ENCODE results near the gene HOXC13.
A peak's percentile ranks its signal among the peaks of the same experiment; 100 is the strongest.

The HOXC13 gene

DNA sequence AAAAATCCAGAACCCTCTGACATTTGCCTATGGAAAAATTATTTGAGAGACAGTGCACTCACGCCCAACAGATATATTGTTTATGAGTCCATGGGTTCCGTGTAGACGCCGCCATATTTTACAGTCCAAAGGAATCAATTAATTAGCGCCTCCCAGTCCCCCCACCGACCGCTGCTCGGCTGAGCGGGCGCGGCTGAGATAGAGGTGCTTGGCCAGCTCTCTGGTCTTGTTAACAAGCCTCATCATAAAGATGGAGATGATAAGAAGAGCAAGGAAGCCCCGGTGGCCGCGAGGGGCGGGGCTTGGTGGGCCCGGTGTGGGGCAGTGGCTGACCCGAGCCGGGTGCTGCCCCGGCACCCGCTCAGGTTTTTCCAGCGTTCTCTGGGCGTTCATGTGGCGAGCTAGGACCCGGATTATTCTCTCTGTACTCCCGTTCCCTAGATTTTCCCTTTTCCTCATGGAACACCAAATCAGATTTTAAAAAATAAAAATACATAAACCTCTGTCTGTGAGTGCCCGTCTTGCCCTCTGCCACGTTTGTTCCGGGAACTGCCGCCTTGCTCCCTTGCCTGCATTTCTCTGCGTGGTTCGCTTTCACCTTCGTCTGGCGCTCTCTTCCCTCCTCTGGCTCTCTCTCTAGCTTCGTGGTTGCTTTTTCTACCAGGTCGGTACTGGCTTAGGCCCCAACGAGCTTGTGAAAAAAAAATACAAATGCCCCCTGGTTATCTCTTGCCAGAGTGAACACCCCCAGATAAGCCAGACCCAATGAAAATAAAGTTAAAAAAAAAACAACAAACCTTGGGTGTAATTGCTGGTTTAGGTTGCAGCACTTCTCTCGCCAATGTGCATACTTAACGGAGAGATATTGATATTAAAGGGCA lies 25.0 kb downstream of the HOXC13 start (continued):
- TF ChIP-seq, protein P1, sequence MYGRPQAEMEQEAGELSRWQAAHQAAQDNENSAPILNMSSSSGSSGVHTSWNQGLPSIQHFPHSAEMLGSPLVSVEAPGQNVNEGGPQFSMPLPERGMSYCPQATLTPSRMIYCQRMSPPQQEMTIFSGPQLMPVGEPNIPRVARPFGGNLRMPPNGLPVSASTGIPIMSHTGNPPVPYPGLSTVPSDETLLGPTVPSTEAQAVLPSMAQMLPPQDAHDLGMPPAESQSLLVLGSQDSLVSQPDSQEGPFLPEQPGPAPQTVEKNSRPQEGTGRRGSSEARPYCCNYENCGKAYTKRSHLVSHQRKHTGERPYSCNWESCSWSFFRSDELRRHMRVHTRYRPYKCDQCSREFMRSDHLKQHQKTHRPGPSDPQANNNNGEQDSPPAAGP (tag by site-specific recombination; IDR thresholded peaks at IDR 0.05): 0 out of 2 replicates have a peak, but pooled peaks have one; percentile 21
- TF ChIP-seq ZSCAN23 (tag by site-specific recombination; IDR thresholded peaks at IDR 0.05) (no peak), ZNF670 (tag by site-specific recombination; IDR thresholded peaks at IDR 0.05; ENCODE audit: low read depth) (no peak), ZNF510 (tag by site-specific recombination; IDR thresholded peaks at IDR 0.05; ENCODE audit: insufficient replicate concordance) (no peak), ZNF843 (tag by site-specific recombination; IDR thresholded peaks at IDR 0.05) (peak; percentile 88), ZNF776 (tag by site-specific recombination; IDR thresholded peaks at IDR 0.05; ENCODE audit: borderline replicate concordance) (no peak), HOXA7 (CRISPR knock-in tag; IDR thresholded peaks at IDR 0.05; ENCODE audit: borderline replicate concordance) (no peak), ZFHX2 (tag by site-specific recombination; conservative IDR thresholded peaks at IDR 0.05) (0 out of 2 replicates have a peak, but pooled peaks have one; percentile 10), GLIS1 (tag by site-specific recombination; IDR thresholded peaks at IDR 0.05) (peak; percentile 62), ZNF302 (tag by site-specific recombination; IDR thresholded peaks at IDR 0.05; ENCODE audit: low read depth) (0 out of 2 replicates have a peak, but pooled peaks have one; percentile 46), ZNF248 (tag by site-specific recombination; IDR thresholded peaks at IDR 0.05) (no peak), ZNF596 (tag by site-specific recombination; IDR thresholded peaks at IDR 0.05) (peak; percentile 60; the same call in 1 of the 2 replicates), ZFP69B (tag by site-specific recombination; IDR thresholded peaks at IDR 0.05) (peak; percentile 96), ZNF629 (tag by site-specific recombination; IDR thresholded peaks at IDR 0.05) (peak; percentile 29), PRDM1 (tag by site-specific recombination; IDR thresholded peaks at IDR 0.05) (peak; percentile 71), GLIS2 (tag by site-specific recombination; IDR thresholded peaks at IDR 0.05) (peak; percentile 73), ZNF610 (tag by site-specific recombination; IDR thresholded peaks at IDR 0.05; ENCODE audit: borderline replicate concordance) (peak; percentile 35; the same call in 1 of the 2 replicates), ZNF394 (tag by site-specific recombination; IDR thresholded peaks at IDR 0.05; ENCODE audit: borderline replicate concordance) (peak; percentile 17; the same call in 1 of the 2 replicates), ZNF133 (tag by site-specific recombination; IDR thresholded peaks at IDR 0.05) (no peak), ZNF221 (tag by site-specific recombination; IDR thresholded peaks at IDR 0.05; ENCODE audit: borderline replicate concordance) (no peak), ZNF768 (tag by site-specific recombination; IDR thresholded peaks at IDR 0.05) (no peak), ZNF416 (tag by site-specific recombination; IDR thresholded peaks at IDR 0.05) (no peak)
- TF ChIP-seq, protein P2, sequence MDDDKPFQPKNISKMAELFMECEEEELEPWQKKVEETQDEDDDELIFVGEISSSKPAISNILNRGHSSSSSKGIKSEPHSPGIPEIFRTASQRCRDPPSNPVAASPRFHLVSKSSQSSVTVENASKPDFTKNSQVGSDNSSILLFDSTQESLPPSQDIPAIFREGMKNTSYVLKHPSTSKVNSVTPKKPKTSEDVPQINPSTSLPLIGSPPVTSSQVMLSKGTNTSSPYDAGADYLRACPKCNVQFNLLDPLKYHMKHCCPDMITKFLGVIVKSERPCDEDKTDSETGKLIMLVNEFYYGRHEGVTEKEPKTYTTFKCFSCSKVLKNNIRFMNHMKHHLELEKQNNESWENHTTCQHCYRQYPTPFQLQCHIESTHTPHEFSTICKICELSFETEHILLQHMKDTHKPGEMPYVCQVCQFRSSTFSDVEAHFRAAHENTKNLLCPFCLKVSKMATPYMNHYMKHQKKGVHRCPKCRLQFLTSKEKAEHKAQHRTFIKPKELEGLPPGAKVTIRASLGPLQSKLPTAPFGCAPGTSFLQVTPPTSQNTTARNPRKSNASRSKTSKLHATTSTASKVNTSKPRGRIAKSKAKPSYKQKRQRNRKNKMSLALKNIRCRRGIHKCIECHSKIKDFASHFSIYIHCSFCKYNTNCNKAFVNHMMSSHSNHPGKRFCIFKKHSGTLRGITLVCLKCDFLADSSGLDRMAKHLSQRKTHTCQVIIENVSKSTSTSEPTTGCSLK (tag by site-specific recombination; IDR thresholded peaks at IDR 0.05): no peak
- TF ChIP-seq, protein P3, sequence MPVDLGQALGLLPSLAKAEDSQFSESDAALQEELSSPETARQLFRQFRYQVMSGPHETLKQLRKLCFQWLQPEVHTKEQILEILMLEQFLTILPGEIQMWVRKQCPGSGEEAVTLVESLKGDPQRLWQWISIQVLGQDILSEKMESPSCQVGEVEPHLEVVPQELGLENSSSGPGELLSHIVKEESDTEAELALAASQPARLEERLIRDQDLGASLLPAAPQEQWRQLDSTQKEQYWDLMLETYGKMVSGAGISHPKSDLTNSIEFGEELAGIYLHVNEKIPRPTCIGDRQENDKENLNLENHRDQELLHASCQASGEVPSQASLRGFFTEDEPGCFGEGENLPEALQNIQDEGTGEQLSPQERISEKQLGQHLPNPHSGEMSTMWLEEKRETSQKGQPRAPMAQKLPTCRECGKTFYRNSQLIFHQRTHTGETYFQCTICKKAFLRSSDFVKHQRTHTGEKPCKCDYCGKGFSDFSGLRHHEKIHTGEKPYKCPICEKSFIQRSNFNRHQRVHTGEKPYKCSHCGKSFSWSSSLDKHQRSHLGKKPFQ (tag by site-specific recombination; IDR thresholded peaks at IDR 0.05): peak; percentile 72
- TF ChIP-seq, protein P4, sequence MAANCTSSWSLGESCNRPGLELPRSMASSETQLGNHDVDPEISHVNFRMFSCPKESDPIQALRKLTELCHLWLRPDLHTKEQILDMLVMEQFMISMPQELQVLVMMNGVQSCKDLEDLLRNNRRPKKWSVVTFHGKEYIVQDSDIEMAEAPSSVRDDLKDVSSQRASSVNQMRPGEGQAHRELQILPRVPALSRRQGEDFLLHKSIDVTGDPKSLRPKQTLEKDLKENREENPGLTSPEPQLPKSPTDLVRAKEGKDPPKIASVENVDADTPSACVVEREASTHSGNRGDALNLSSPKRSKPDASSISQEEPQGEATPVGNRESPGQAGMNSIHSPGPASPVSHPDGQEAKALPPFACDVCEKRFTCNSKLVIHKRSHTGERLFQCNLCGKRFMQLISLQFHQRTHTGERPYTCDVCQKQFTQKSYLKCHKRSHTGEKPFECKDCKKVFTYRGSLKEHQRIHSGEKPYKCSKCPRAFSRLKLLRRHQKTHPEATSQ (tag by site-specific recombination; IDR thresholded peaks at IDR 0.05): no peak
- TF ChIP-seq, protein P5, sequence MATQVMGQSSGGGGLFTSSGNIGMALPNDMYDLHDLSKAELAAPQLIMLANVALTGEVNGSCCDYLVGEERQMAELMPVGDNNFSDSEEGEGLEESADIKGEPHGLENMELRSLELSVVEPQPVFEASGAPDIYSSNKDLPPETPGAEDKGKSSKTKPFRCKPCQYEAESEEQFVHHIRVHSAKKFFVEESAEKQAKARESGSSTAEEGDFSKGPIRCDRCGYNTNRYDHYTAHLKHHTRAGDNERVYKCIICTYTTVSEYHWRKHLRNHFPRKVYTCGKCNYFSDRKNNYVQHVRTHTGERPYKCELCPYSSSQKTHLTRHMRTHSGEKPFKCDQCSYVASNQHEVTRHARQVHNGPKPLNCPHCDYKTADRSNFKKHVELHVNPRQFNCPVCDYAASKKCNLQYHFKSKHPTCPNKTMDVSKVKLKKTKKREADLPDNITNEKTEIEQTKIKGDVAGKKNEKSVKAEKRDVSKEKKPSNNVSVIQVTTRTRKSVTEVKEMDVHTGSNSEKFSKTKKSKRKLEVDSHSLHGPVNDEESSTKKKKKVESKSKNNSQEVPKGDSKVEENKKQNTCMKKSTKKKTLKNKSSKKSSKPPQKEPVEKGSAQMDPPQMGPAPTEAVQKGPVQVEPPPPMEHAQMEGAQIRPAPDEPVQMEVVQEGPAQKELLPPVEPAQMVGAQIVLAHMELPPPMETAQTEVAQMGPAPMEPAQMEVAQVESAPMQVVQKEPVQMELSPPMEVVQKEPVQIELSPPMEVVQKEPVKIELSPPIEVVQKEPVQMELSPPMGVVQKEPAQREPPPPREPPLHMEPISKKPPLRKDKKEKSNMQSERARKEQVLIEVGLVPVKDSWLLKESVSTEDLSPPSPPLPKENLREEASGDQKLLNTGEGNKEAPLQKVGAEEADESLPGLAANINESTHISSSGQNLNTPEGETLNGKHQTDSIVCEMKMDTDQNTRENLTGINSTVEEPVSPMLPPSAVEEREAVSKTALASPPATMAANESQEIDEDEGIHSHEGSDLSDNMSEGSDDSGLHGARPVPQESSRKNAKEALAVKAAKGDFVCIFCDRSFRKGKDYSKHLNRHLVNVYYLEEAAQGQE (tag by site-specific recombination; IDR thresholded peaks at IDR 0.05): 0 out of 2 replicates have a peak, but pooled peaks have one; percentile 23
- TF ChIP-seq, protein P6, sequence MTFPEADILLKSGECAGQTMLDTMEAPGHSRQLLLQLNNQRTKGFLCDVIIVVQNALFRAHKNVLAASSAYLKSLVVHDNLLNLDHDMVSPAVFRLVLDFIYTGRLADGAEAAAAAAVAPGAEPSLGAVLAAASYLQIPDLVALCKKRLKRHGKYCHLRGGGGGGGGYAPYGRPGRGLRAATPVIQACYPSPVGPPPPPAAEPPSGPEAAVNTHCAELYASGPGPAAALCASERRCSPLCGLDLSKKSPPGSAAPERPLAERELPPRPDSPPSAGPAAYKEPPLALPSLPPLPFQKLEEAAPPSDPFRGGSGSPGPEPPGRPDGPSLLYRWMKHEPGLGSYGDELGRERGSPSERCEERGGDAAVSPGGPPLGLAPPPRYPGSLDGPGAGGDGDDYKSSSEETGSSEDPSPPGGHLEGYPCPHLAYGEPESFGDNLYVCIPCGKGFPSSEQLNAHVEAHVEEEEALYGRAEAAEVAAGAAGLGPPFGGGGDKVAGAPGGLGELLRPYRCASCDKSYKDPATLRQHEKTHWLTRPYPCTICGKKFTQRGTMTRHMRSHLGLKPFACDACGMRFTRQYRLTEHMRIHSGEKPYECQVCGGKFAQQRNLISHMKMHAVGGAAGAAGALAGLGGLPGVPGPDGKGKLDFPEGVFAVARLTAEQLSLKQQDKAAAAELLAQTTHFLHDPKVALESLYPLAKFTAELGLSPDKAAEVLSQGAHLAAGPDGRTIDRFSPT (tag by site-specific recombination; IDR thresholded peaks at IDR 0.05): peak; percentile 76

Data from HEK293 (cell line).